C1 segment of cervical spinal cord (tissue), 14 donors: ENCODE measurements around the gene CORO1C.

Experiments used
- DNase-seq, 14 donors: peaks; one replicate each; lab custom pipeline; 2025; lab: John Stamatoyannopoulos, UW

CORO1C gene

DNA sequence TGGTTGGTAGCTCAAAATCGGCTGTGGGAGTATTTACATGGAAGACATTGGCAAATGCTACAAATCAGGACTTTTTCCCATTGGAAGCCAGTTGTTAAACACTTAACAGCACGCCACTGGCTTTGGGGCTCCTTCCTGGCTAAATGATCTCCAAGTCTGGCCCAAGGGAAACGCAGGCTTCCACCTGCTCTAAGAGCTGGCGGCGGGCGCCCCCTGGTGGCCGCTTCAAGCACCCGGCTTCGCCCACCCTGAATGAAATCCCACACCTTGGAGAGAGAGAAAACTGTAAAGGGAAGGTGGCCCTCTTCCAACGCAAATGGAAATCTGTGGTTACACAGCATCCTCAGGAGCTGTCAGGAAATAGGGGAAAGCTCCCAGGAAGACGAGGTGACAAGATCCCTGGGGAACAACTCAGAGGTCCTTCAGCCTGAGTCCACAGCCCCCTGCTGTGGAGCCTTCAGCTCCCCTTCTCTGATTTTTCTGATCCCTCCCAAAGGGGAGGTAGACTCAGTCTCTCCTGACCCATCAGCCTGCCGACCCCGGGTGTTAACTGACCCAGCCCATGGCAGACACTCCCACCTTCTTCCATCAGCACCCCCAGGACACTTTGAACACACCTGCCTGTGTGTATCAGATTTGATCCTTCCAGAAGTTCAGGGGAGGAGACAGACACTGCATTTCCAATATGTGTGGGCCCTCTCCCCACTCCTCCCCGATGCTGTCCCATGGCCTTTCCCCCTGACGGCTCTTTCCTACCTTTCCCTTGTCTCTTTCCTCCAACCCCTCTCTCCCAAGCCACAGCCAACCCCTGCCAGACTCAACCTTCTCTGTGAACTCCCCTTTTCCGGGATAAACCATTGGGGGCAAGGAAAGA, 113.0 kb downstream of the CORO1C start:
- peak in 13 of 14 donors; percentile 21 to 81 (median 48) for DNase-seq

GRCh38 chr12:108616941-108617858, 114.1 kb downstream of the CORO1C start:
- peak in 7 of 14 donors; percentile 13 to 41 (median 24) for DNase-seq

DNA sequence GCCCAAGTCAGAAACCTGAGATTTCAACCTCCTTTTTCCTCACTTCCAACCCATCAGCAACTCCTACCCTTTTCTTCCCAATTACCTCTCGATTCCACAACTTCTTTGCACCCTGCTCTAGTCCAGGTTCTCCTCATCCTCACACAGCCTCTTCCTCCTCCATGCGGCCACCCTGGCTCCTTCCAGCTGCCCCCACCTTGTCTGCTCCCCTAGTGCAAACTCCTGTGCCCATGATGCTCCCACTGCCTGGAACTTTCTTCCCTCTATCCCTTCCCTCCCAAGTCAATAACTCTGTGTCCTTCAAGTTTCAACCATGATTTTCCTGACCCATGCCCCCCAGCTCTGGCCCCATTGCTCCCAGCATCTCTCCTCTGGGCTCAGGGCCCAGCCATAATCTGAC, 115.0 kb downstream of the CORO1C start:
- DNase-seq = no peak

- no peak for DNase-seq
Observed at GRCh38 chr12:108615918-108616317, 115.4 kb downstream of the CORO1C start.

DNA sequence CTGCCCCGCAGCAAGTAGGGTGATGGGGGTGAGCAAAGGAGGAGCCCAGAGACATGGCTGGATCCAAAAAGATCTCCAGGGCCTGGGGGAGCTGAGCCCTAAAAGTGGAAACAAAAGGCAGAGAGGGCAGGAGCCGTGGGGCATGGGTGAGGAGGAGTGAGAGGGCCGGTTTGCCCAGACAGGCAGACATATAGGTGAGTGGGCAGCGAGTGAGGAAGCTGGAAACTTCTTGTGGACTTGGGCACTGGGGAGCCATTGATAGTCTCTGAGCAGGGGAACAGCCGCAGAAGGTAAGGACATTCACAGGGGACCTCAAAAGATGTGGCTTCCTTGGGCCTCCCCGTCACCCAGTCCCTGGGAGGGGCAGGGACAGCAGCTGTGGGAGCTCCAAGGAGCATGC, 116.7 kb downstream of the CORO1C start:
- DNase-seq = no peak

GRCh38 chr12:108614041-108614440, 117.3 kb downstream of the CORO1C start:
- DNase-seq = no peak

DNA sequence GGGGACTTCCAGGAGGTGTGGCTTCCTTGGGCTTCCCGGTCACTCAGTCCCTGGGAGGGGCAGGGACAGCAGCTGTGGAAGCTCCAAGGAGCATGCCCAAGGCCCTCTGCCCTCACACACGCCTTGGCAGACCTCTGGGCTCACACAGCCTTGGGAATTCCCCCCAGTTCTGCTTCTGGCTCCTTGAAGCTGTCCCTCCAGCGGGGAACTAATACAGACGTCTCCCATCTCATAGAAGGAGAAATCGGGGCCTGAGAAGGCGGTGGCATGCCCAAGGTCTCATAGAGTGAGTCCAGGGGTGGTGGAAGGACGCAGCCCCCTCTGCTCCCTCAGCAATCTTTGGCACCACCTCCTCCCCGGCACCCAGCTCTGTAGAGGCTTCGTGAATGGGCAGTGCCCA, 117.8 kb downstream of the CORO1C start:
- DNase-seq = no peak

DNA sequence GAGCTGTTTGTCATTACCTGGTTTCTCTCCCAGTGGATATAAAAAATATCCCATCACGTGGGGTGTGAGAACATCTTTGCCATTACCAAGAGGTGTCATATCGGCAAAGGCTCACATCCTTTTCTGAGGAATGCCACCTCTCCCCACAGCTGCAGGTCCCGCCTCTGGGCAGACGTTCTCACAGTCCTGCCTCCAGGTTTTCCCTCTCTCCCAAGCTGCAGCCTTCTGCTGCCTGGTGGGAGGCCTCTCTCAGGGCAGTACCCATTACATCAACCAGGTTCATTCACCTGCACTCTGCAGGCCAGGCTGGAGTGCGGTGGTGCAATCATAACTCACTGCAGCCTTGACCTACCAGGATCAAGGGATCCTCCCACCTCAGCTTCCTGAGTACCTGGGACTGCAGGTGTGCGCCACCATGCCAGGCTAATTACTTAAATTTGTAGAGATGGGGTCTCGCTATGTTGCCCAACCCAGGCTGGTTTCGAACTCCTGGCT, 118.5 kb downstream of the CORO1C start:
- no peak for DNase-seq

DNA sequence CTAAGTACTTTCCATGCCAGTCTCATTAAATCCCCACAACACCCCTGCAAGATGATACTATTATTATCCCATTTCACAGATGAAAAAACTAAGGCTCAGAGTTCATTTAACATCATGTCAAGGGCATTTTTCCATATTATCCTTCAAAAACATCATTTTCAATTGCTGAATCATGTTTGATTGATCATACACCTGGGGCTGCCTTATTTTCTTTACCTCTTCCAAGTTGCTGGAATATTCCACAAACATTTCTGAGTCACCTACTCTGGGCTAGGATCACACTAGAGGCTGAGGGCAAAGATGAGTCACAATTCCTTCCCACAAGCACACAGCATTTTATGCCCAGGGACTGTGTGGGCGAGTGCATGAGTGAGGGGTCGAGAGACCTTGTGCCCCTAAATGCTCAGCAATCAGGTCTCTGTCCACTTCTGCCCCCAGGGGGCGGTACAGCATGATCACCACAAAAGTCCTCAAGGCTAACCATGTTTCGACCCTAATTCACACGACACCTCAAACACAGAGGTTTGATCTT, 119.4 kb downstream of the CORO1C start:
- peak in 1 of 14 donors; percentile 13 for DNase-seq

DNA sequence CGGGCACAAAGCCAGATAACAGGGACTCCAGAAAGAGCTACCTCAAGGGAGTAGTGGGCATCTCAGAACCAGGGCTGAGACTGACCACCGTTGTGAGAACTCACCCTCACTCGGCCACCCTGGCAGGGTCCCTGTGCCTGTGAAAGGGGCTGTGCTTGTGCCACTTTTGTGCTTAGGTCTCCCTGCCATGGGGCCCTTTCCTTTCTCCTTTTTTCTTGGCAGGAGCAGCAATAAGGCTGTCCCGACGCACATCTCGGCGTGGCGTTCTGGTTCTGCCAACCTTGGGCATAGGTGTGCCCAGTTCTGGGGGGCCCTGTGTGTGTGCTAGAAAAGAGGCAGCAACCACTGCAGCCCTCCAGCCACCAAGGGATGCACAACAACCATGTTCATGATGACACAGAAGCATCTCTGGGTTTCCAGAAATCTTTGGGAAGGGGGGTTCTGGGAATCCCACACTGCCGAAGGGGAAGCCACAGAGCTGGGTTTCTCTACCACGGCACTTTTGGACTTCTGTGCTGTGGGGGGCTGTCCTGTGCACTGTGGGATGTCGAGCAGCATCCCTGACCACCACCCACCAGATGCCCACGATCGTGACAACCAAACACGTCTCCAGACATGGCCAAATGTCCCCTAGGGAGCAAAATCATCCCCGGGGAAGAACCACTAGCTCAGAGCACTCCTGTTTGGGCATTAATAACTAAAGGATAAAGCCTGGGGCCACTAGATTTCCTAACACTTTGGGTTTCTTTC, 120.3 kb downstream of the CORO1C start:
- DNase-seq = no peak

DNA sequence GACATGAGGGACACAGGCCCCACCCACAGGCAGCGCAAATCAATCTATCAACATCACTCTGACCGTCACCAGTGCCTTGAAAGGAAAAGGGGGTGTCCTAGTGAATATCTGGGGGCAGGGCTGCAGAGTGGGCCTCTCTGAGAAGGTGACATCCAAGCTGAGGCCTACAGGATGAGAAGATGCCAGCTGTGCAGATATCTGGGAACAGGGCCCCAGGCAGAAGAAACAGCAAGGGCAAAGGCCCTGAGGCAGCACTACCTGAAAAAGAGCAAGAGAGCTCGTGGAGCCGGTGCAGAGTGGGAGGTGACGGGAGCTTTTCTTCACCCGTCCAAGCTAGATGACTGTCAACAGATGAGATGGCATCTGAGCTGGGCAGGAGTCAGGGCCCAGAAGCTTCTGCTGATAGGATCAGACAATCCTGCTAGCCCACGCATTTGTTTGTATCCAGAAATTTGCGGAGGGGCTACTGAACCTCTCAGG, 120.9 kb downstream of the CORO1C start:
- no peak for DNase-seq

- no peak for DNase-seq
Observed at GRCh38 chr12:108609537-108610335, 121.6 kb downstream of the CORO1C start.

DNA sequence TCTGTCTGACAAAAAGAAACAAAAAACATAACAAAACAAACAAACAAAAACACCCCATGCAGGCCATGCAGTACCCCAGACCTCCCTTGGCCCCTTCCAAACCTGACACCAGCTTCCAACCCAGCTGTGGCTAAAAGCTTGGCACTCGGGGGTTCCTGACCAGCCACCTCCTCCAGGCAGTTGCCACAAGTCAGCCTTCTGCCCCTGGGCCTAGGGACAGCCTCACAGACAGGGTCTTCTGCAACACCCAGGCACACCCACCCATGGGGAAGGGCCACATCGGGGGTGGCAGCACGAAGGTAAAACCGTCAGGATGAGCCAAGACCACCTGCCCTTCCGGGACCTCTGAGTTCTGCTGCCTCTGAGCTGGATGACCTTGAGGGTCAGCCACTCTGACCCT, 122.7 kb downstream of the CORO1C start:
- no peak for DNase-seq

GRCh38 chr12:108607981-108608600, 123.2 kb downstream of the CORO1C start:
- no peak for DNase-seq

GRCh38 chr12:108606492-108606891, 124.8 kb downstream of the CORO1C start:
- no peak for DNase-seq

DNA sequence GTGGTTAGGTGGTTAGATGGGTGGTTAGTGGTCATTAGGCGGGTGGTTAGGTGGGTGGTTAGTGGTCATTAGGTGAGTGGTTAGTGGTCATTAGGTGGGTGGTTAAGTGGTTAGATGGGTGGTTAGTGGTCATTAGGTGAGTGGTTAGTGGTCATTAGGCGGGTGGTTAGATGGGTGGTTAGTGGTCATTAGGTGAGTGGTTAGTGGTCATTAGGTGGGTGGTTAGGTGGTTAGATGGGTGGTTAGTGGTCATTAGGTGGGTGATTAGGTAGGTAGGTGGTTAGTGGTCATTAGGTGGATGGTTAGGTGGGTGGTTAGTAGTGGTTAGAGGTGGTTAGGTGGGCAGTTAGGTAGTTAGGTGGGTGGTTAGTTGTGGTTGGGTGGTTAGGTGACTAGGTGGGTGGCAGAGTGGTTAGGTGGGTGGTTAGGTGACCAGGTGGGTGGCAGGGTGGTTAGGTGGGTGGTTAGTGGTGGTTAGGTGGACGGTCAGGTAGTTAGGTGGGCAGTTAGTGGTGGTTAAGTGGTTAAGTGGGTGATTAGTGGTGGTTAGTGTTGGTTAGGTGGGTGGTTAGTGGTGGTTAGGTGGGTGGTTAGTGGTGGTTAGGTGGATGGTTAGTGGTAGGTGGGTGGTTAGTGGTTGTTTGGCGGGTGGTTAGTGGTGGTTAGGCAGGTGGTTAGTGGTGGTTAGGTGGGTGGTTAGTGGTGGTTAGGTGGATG, 125.5 kb downstream of the CORO1C start:
- no peak for DNase-seq

DNA sequence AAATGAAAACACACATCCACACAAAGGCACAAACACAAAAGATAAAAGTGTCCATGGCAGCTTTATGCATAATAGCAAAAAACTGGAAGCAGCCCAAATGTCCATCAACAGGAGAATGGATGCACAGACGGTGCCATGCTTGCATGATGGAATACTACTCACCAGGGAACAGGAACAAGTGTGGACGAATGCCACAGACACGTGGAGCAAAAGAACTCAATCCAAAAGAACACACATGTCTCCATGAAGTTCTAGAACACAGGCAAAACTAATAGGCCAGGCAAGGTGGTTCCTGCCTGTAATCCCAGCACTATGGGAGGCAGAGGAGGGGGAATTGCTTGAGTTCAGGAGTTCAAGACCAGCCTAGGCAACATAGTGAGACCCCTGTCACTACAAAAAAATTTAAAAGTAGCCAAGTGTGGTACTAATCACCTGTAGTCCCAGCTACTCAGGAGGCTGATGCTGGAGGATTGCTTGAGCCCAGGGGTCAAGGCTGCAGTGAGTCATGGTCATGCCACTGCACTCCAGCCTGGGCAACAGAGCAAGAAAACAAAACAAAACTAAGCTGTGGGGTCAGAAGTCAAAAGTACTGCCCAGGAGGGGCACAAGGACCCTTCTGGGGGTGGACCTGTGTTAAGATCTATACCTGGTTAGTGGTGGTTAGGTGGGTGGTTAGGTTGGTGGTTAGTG, 126.2 kb downstream of the CORO1C start:
- no peak for DNase-seq

DNA sequence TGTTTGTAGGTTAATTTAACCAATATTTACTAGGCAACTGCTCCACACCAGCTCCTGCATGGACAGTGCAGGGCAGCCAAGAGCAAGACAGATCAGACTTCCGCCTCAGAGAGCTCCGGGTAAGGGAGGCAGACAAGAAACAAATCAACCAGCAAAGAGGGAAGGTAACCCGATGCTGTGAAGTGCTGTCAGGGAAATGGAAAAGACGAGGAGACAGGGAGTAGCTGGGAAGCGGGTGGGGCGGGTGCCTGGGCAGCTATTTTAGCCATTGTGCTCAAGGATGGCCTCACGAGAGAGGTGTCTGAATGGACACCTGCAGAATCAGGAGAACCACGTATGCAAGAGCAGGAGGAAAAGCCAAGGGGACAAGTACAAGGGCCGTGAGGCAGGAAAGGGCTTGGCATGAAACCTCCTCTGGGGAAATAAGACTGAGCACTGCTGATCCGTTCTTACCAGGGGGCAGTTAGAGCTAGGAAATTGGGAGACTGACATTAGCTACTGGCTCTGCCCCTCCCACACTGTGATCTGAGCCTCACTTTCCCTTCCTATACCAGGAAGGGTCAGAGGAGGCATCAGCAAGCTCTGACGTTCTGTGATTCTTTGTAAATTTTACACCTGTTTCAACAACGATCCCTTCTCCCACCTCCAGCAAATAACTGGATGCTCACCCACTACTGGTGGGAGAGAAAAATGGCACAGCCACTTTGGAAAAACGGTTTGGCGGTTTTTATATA, 126.9 kb downstream of the CORO1C start:
- no peak for DNase-seq
